Neural progenitor cell (in vitro differentiated cells): ENCODE measurements around the gene ITGA11. TPM values are rescaled to one million over a fixed set of nuclear protein-coding genes. Genes with fewer than 3 reads are reported as not detected.

Experiments
- DNase-seq: peaks from one replicate; pipeline ENCODE4 v3.0.0-alpha.2; 2016; ENCODE audit warnings: low spot score
- H2AFZ ChIP-seq: fragments of 200-600 bp; sonication (generic); replicated peaks from 2 replicates; pipeline ENCODE4 v1.6.1; 2016; ENCODE audit warnings: antibody characterized with exemption
- H3F3A ChIP-seq: fragments of 200-600 bp; sonication (generic); 2 replicates; pipeline ENCODE4 v1.6.1; 2016; ENCODE audit warnings: antibody characterized with exemption, low read depth
- H3K27ac ChIP-seq: fragments of 200-600 bp; sonication (generic); 2 replicates; pipeline ENCODE4 v1.5.1; 2016; ENCODE audit warnings: mild to moderate bottlenecking
- H3K27me3 ChIP-seq: fragments of 200-600 bp; sonication (generic); 2 replicates; pipeline ENCODE4 v1.6.1; 2016; ENCODE audit warnings: mild to moderate bottlenecking, moderate library complexity
- H3K36me3 ChIP-seq: fragments of 200-600 bp; sonication (generic); 2 replicates; pipeline ENCODE4 v1.5.1; 2016
- H3K4me1 ChIP-seq: fragments of 200-600 bp; sonication (generic); 2 replicates; pipeline ENCODE4 v1.6.1; 2016; ENCODE audit warnings: mixed run types
- H3K4me2 ChIP-seq: fragments of 200-600 bp; sonication (generic); 2 replicates; pipeline ENCODE4 v1.6.1; 2016
- H3K4me3 ChIP-seq: fragments of 200-600 bp; sonication (generic); 2 replicates; pipeline ENCODE4 v1.5.1; 2016
- H3K79me2 ChIP-seq: fragments of 200-600 bp; sonication (generic); 2 replicates; pipeline ENCODE4 v1.6.1; 2016; ENCODE audit warnings: low read depth
- H3K9ac ChIP-seq: fragments of 200-600 bp; sonication (generic); 2 replicates; pipeline ENCODE4 v1.6.1; 2016
- H3K9me3 ChIP-seq: fragments of 200-600 bp; sonication (generic); 2 replicates; pipeline ENCODE4 v1.5.1; 2016; ENCODE audit warnings: low read depth
- H4K20me1 ChIP-seq: fragments of 200-600 bp; sonication (generic); 2 replicates; pipeline ENCODE4 v1.6.1; 2016; ENCODE audit warnings: low read depth
- H3K27ac Mint-ChIP-seq: 3 replicates; pipeline ENCODE4 v1.8.0; 2021; ENCODE audit warnings: mixed read lengths
- H3K27me3 Mint-ChIP-seq: 2 replicates; pipeline ENCODE4 v1.8.0; 2022; ENCODE audit warnings: low read depth, mild to moderate bottlenecking, inconsistent platforms, moderate library complexity, mixed read lengths; ENCODE audit not compliant: insufficient read depth
- H3K36me3 Mint-ChIP-seq: 3 replicates; pipeline ENCODE4 v1.8.0; 2021; ENCODE audit warnings: mixed read lengths
- H3K4me1 Mint-ChIP-seq: 3 replicates; pipeline ENCODE4 v1.8.0; 2021; ENCODE audit warnings: mixed read lengths
- H3K4me3 Mint-ChIP-seq: 3 replicates; pipeline ENCODE4 v1.8.0; 2021; ENCODE audit warnings: mild to moderate bottlenecking, moderate library complexity, mixed read lengths
- H3K9me3 Mint-ChIP-seq: 3 replicates; pipeline ENCODE4 v1.8.0; 2020; ENCODE audit warnings: mixed read lengths
- EZH2 ChIP-seq: fragments of 200-600 bp; sonication (generic); IDR thresholded peaks from 2 replicates; pipeline ENCODE4 v1.6.1; 2017; ENCODE audit warnings: antibody characterized with exemption, mild to moderate bottlenecking, moderate library complexity
- EZH2phosphoT487 ChIP-seq: fragments of 200-600 bp; sonication (generic); IDR thresholded peaks from 2 replicates; pipeline ENCODE4 v1.6.1; 2017; ENCODE audit warnings: antibody characterized with exemption
- total RNA-seq: library from RNA; depleted of rRNA; stranded (reverse); fragments of >200 nt; gene quantifications from 2 replicates; pipeline ENCODE4 v1.2.3, GENCODE V29; 2015; ENCODE audit warnings: low replicate concordance
- TF ChIP-seq, protein P1 (sequence below): fragments of 200-600 bp; sonication (generic); IDR thresholded peaks from 2 replicates; pipeline ENCODE4 v1.5.1; 2017; ENCODE audit warnings: antibody characterized with exemption, mild to moderate bottlenecking

The ITGA11 gene
- total RNA-seq, 1 donor from 2014 or later: not detected

DNA sequence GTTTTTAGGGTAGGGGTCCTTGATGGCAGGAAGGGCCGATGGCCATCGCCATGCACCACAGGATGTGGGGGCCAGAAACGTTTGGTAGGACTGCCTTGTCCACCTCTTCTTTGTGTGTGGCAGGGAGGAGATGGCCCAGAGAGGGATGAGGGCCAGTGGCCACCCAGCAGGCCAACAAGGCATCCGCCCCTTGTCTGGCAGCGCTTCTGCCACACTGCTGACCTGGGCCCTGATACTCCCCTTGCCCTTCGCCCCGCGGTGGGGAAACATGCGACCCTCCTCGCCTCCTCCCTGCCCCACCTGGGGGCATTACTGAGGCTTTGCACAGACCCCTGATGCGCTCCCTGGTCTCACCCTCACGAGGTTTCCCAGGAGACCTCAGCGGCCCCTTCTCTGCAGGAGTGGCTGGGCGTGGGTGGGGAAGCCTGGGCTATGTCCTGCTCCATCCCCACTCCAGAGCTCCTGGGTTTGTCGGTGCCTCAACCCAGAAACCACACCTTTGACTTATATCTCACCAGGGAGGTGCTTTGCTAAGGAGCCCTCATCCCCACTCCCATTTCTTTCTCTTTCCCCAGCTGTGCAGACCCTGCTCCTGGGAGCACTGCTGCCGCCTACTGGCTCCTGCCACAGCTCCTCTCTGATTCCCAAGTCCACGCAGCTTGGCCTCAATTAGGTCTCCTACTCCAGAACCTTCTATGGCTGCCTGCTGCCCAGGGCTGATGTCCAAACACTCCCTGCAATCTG lies 115.7 kb downstream of the ITGA11 start:
- peak; percentile 65 for DNase-seq
- H3K4me1 Mint-ChIP-seq: peaks cover 38% of the 10 kb centered on the region

DNA sequence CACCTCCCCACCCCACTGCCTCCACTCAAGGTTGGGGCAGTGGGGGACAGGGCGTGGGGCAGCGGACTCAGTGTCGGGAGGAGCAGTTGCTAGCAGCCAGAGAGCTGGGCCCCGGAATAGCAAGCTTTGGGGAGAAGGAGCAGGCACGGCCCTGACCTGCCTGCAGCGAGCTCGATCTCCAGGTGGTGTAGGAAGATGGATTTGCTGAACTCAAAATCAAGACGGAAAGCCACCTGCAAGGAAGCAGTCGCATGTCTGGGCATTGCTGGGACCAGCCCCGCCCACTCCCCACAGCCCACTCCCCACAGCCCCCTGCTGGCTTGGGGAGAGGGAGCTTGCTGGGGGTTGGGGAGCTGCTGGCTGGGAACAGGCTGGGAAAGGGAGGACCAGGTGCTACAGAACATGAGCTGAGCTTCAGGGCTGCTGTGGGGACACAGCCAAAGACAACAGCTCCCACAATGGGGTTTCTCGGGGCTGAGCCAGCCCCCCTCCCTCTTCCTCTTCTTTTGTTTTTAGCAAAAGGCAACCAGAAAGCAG lies 116.4 kb downstream of the ITGA11 start:
- Histone ChIP-seq H3K27ac (no peak overlapping the region), H3K79me2 (no peaks in the 10 kb centered on the region), H3K4me1 (peaks cover 13% of the 10 kb centered on the region), H3K4me3 (no peak overlapping the region), H3K4me2 (peak overlapping the region; percentile 60), H3K9ac (no peak overlapping the region), H3F3A (peaks cover 17% of the 10 kb centered on the region), H3K9me3 (no peaks in the 10 kb centered on the region), H2AFZ (peak overlapping the region; percentile 76), H4K20me1 (no peaks in the 10 kb centered on the region), H3K36me3 (no peaks in the 10 kb centered on the region), H3K27me3 (no peaks in the 10 kb centered on the region)
- H3K36me3 Mint-ChIP-seq: no peaks in the 10 kb centered on the region
- H3K4me1 Mint-ChIP-seq: peaks cover 38% of the 10 kb centered on the region
- peak; percentile 62 for DNase-seq
- H3K27ac Mint-ChIP-seq: no peak overlapping the region
- no peaks in the 10 kb centered on the region for H3K9me3 Mint-ChIP-seq
- H3K27me3 Mint-ChIP-seq: peaks cover 11% of the 10 kb centered on the region
- TF ChIP-seq EZH2phosphoT487: no peak
- no peak overlapping the region for H3K4me3 Mint-ChIP-seq

More for the DNA sequence above, 115.7 kb downstream of the ITGA11 start:
- H3F3A ChIP-seq: peaks cover 16% of the 10 kb centered on the region
- H3K4me3 ChIP-seq: no peak overlapping the region
- Mint-ChIP-seq H3K27ac (peak overlapping the region; percentile 62), H3K36me3 (no peaks in the 10 kb centered on the region), H3K27me3 (peaks cover 7% of the 10 kb centered on the region), H3K4me3 (no peak overlapping the region), H3K9me3 (no peaks in the 10 kb centered on the region)
- peak overlapping the region; percentile 87 for H2AFZ ChIP-seq
- TF ChIP-seq EZH2 (no peak), EZH2phosphoT487 (no peak)
- TF ChIP-seq, protein P1, sequence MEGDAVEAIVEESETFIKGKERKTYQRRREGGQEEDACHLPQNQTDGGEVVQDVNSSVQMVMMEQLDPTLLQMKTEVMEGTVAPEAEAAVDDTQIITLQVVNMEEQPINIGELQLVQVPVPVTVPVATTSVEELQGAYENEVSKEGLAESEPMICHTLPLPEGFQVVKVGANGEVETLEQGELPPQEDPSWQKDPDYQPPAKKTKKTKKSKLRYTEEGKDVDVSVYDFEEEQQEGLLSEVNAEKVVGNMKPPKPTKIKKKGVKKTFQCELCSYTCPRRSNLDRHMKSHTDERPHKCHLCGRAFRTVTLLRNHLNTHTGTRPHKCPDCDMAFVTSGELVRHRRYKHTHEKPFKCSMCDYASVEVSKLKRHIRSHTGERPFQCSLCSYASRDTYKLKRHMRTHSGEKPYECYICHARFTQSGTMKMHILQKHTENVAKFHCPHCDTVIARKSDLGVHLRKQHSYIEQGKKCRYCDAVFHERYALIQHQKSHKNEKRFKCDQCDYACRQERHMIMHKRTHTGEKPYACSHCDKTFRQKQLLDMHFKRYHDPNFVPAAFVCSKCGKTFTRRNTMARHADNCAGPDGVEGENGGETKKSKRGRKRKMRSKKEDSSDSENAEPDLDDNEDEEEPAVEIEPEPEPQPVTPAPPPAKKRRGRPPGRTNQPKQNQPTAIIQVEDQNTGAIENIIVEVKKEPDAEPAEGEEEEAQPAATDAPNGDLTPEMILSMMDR: peak; percentile 65
- peak overlapping the region; percentile 60 for H3K4me2 ChIP-seq
- peaks cover 12% of the 10 kb centered on the region for H3K4me1 ChIP-seq
- H3K36me3 ChIP-seq: no peaks in the 10 kb centered on the region
- H3K9ac ChIP-seq: no peak overlapping the region
- no peaks in the 10 kb centered on the region for H4K20me1 ChIP-seq
- no peaks in the 10 kb centered on the region for H3K79me2 ChIP-seq
- H3K9me3 ChIP-seq: no peaks in the 10 kb centered on the region
- H3K27ac ChIP-seq: no peak overlapping the region
- H3K27me3 ChIP-seq: no peaks in the 10 kb centered on the region

DNA sequence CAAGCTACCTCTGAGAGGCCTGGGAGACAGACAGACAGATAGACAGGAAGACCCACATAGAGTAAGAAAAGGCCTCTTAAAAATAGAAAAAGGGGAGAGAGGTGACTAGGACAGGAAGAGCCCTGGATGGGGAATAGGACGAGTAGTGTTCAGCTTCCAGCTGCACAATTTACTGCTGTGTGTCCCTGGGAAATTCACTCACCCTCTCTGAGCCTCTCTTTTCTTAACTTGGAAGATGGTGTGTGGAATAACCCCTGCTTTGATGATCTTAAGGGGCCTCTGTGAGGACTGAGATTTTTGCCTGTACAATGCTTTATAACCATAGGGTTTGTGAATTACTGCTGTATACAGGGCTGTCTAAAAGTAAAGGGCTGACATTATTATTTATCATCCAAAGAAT lies 116.9 kb downstream of the ITGA11 start:
- no peaks in the 10 kb centered on the region for H3K9me3 Mint-ChIP-seq
- H3K27ac ChIP-seq: no peak overlapping the region
- H3F3A ChIP-seq: peaks cover 22% of the 10 kb centered on the region
- no peaks in the 10 kb centered on the region for H4K20me1 ChIP-seq
- H2AFZ ChIP-seq: no peak overlapping the region
- H3K4me1 ChIP-seq: peaks cover 18% of the 10 kb centered on the region
- no peaks in the 10 kb centered on the region for H3K27me3 ChIP-seq
- DNase-seq: no peak
- H3K9ac ChIP-seq: no peak overlapping the region
- H3K9me3 ChIP-seq: no peaks in the 10 kb centered on the region
- TF ChIP-seq, protein P1: no peak
- TF ChIP-seq EZH2 (no peak), EZH2phosphoT487 (no peak)
- H3K36me3 Mint-ChIP-seq: no peaks in the 10 kb centered on the region
- H3K36me3 ChIP-seq: no peaks in the 10 kb centered on the region
- H3K4me3 Mint-ChIP-seq: no peak overlapping the region
- H3K4me1 Mint-ChIP-seq: peaks cover 38% of the 10 kb centered on the region
- peaks cover 11% of the 10 kb centered on the region for H3K27me3 Mint-ChIP-seq
- H3K27ac Mint-ChIP-seq: peak overlapping the region; percentile 85
- H3K4me3 ChIP-seq: no peak overlapping the region
- H3K4me2 ChIP-seq: peak overlapping the region; percentile 60
- H3K79me2 ChIP-seq: no peaks in the 10 kb centered on the region

DNA sequence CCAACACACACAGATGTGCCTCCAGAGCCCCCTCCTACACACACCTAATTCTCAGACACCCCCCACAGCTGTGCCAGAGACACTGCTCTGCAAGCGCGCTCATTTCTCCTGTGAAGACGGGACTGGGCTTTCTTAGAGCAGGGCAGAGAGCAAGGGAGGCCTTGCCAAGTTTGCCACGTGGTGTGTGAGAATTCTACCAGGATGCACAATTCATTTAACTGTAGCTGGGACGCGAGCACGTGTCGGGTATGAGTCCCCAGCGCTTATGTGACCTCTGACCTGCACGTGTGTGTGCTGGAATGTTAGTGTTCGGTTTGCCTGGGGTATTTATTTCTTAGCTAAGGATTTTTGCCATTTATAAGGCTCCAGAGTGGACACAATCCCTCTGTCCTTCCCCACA lies 117.4 kb downstream of the ITGA11 start:
- no peak for DNase-seq

More for the DNA sequence above, 117.4 kb downstream of the ITGA11 start:
- H3F3A ChIP-seq: peaks cover 22% of the 10 kb centered on the region
- no peaks in the 10 kb centered on the region for H4K20me1 ChIP-seq
- H3K27me3 ChIP-seq: no peaks in the 10 kb centered on the region
- no peaks in the 10 kb centered on the region for H3K79me2 ChIP-seq
- no peaks in the 10 kb centered on the region for H3K9me3 ChIP-seq
- peaks cover 11% of the 10 kb centered on the region for H3K27me3 Mint-ChIP-seq
- H3K4me1 Mint-ChIP-seq: peaks cover 38% of the 10 kb centered on the region
- no peak overlapping the region for H3K4me2 ChIP-seq
- peak overlapping the region; percentile 85 for H3K27ac Mint-ChIP-seq
- H3K9ac ChIP-seq: no peak overlapping the region
- TF ChIP-seq, protein P1: no peak
- no peak for TF ChIP-seq EZH2
- TF ChIP-seq EZH2phosphoT487: no peak
- no peak overlapping the region for H2AFZ ChIP-seq
- no peaks in the 10 kb centered on the region for H3K36me3 ChIP-seq
- no peak overlapping the region for H3K27ac ChIP-seq
- no peaks in the 10 kb centered on the region for H3K9me3 Mint-ChIP-seq
- H3K4me3 ChIP-seq: no peak overlapping the region
- H3K4me3 Mint-ChIP-seq: peak overlapping the region; percentile 57
- H3K36me3 Mint-ChIP-seq: no peaks in the 10 kb centered on the region
- H3K4me1 ChIP-seq: peaks cover 20% of the 10 kb centered on the region
